Endodermal cell (in vitro differentiated cells): ENCODE measurements around the gene AGBL1. TPM values are rescaled to one million over a fixed set of nuclear protein-coding genes. Genes with fewer than 3 reads are reported as not detected.

Source experiments
- DNase-seq: peaks from one replicate; pipeline ENCODE4 v3.0.0-alpha.2; 2017
- H3K27ac ChIP-seq: 2 replicates; pipeline ENCODE4 v1.5.1; 2013; ENCODE audit warnings: mild to moderate bottlenecking, low read depth, low read length, moderate library complexity
- H3K27me3 ChIP-seq: 2 replicates; pipeline ENCODE4 v1.6.1; 2013; ENCODE audit warnings: mild to moderate bottlenecking, low read length, moderate library complexity; ENCODE audit not compliant: insufficient read depth, control insufficient read depth, poor library complexity, severe bottlenecking
- H3K36me3 ChIP-seq: 2 replicates; pipeline ENCODE4 v1.7.0; 2013; ENCODE audit warnings: mild to moderate bottlenecking, low read length, moderate library complexity; ENCODE audit not compliant: control insufficient read depth, insufficient read depth
- H3K4me1 ChIP-seq: one replicate; pipeline ENCODE4 v1.7.0; 2013; ENCODE audit warnings: low read length; ENCODE audit not compliant: control insufficient read depth, insufficient read depth
- H3K4me3 ChIP-seq: 2 replicates; pipeline ENCODE4 v1.5.1; 2013; ENCODE audit warnings: mild to moderate bottlenecking, low read length, moderate library complexity
- H3K9ac ChIP-seq: 2 replicates; pipeline ENCODE4 v1.6.1; 2013; ENCODE audit warnings: mild to moderate bottlenecking, low read length, moderate library complexity; ENCODE audit not compliant: poor library complexity, severe bottlenecking; ENCODE audit errors: extremely low read depth
- H3K9me3 ChIP-seq: 2 replicates; pipeline ENCODE4 v1.6.1; 2013; ENCODE audit warnings: mild to moderate bottlenecking, low read length, moderate library complexity; ENCODE audit not compliant: control insufficient read depth
- H3K27ac Mint-ChIP-seq: 2 replicates; pipeline ENCODE4 v1.8.0; 2020; ENCODE audit warnings: mixed read lengths
- H3K27me3 Mint-ChIP-seq: 2 replicates; pipeline ENCODE4 v1.8.0; 2021; ENCODE audit warnings: mild to moderate bottlenecking, mixed read lengths; ENCODE audit not compliant: insufficient read depth
- H3K36me3 Mint-ChIP-seq: 2 replicates; pipeline ENCODE4 v1.8.0; 2020; ENCODE audit warnings: low read depth, mixed read lengths
- H3K4me1 Mint-ChIP-seq: 2 replicates; pipeline ENCODE4 v1.8.0; 2020; ENCODE audit warnings: mixed read lengths
- H3K4me3 Mint-ChIP-seq: 2 replicates; pipeline ENCODE4 v1.8.0; 2020; ENCODE audit warnings: mild to moderate bottlenecking, moderate library complexity, mixed read lengths
- H3K9me3 Mint-ChIP-seq: 2 replicates; pipeline ENCODE4 v1.8.0; 2020; ENCODE audit warnings: mild to moderate bottlenecking, mixed read lengths
- CTCF ChIP-seq: fragments of 200-600 bp; sonication (generic); conservative IDR thresholded peaks from 2 replicates; pipeline ENCODE4 v1.5.0; 2021; ENCODE audit warnings: antibody characterized with exemption, mild to moderate bottlenecking
- WGBS, 2 experiments: methylation state at CpG; one replicate each; pipeline versions ENCODE4 v1.1.5 to v1.1.7; 2013; ENCODE audit warnings: missing lambda C conversion rate in 2 of 2, mixed read lengths in 1 of 2; ENCODE audit not compliant: insufficient coverage in 1 of 2, insufficient read length in 1 of 2; 5-methylcytosine and 5-hydroxymethylcytosine counted together
- total RNA-seq, 2 donors: library from RNA; stranded (reverse); fragmentation: NEBNext Ultra II Directional in 1 of 2; extraction: Animal tissue kit (Norgen Biotek cat#: 25700) in 1 of 2; gene quantifications; 2 replicates in 1 of 2; 3 replicates in 1 of 2; pipeline ENCODE4 v1.2.1, GENCODE V29; 2021

The AGBL1 gene
- total RNA-seq, 2 donors from 2014 or later: 0.07 to 0.11 TPM

- Histone ChIP-seq H3K27me3 (no peaks in the 10 kb centered on the region), H3K9me3 (no peaks in the 10 kb centered on the region), H3K4me1 (no peaks in the 10 kb centered on the region), H3K36me3 (no peaks in the 10 kb centered on the region), H3K4me3 (no peak overlapping the region), H3K9ac (no peak overlapping the region), H3K27ac (no peak overlapping the region)
- 88 to 94% methylated on average over 3 to 5 of the region's 6 CpGs for WGBS, 2 experiments
- no peaks in the 10 kb centered on the region for H3K27me3 Mint-ChIP-seq
- H3K4me1 Mint-ChIP-seq: peaks cover 22% of the 10 kb centered on the region
- TF ChIP-seq CTCF: no peak
- no peak overlapping the region for H3K4me3 Mint-ChIP-seq
- H3K36me3 Mint-ChIP-seq: no peaks in the 10 kb centered on the region
- no peak for DNase-seq
- H3K9me3 Mint-ChIP-seq: no peaks in the 10 kb centered on the region
- H3K27ac Mint-ChIP-seq: no peak overlapping the region
Measured at GRCh38 chr15:86384186-86384585, 304.5 kb downstream of the AGBL1 start.

GRCh38 chr15:86392296-86392695 is 312.6 kb downstream of the AGBL1 start:
- TF ChIP-seq CTCF: no peak
- Histone ChIP-seq H3K27ac (no peak overlapping the region), H3K9ac (no peak overlapping the region), H3K9me3 (no peaks in the 10 kb centered on the region), H3K4me1 (no peaks in the 10 kb centered on the region), H3K36me3 (no peaks in the 10 kb centered on the region), H3K27me3 (no peaks in the 10 kb centered on the region), H3K4me3 (no peak overlapping the region)
- H3K9me3 Mint-ChIP-seq: no peaks in the 10 kb centered on the region
- DNase-seq: no peak
- H3K27me3 Mint-ChIP-seq: no peaks in the 10 kb centered on the region
- H3K4me1 Mint-ChIP-seq: no peaks in the 10 kb centered on the region
- H3K27ac Mint-ChIP-seq: no peak overlapping the region
- H3K4me3 Mint-ChIP-seq: no peak overlapping the region
- no peaks in the 10 kb centered on the region for H3K36me3 Mint-ChIP-seq
- WGBS, 2 experiments: 86 to 96% methylated on average over 1 of the region's 1 CpG

- H3K4me1 Mint-ChIP-seq: no peaks in the 10 kb centered on the region
- no peak overlapping the region for H3K4me3 ChIP-seq
- no peaks in the 10 kb centered on the region for H3K9me3 Mint-ChIP-seq
- no peak for TF ChIP-seq CTCF
- no peak overlapping the region for H3K9ac ChIP-seq
- H3K9me3 ChIP-seq: no peaks in the 10 kb centered on the region
- no peak overlapping the region for H3K27ac ChIP-seq
- no peaks in the 10 kb centered on the region for H3K27me3 Mint-ChIP-seq
- DNase-seq: no peak
- no peak overlapping the region for H3K4me3 Mint-ChIP-seq
- WGBS, 2 experiments: 93 to 100% methylated on average over 2 of the region's 2 CpGs
- H3K36me3 ChIP-seq: no peaks in the 10 kb centered on the region
- H3K36me3 Mint-ChIP-seq: no peaks in the 10 kb centered on the region
- H3K27me3 ChIP-seq: no peaks in the 10 kb centered on the region
- H3K27ac Mint-ChIP-seq: no peak overlapping the region
- no peaks in the 10 kb centered on the region for H3K4me1 ChIP-seq
Measured at GRCh38 chr15:86392874-86393273, 313.2 kb downstream of the AGBL1 start.
